H1 (cell line): ENCODE measurements around the gene CDYL. TPM values are rescaled to one million over a fixed set of nuclear protein-coding genes. Genes with fewer than 3 reads are reported as not detected.

Experiments used
- CTCF ChIA-PET: fragments of 300-600 bp; sonication (Branson Sonifier 250); formaldehyde crosslinking; loops from one replicate; lab custom pipeline; 2021; ENCODE audit not compliant: partially characterized antibody; lab: Charles Lee
- POLR2A ChIA-PET: fragments of 300-600 bp; sonication (Branson Sonifier 250); formaldehyde crosslinking; loops from one replicate; lab custom pipeline; 2021; ENCODE audit warnings: inconsistent platforms; ENCODE audit not compliant: partially characterized antibody; lab: Charles Lee
- DNase-seq, 2 experiments: peaks; one replicate each; pipeline versions ENCODE4 v3.0.0 to v3.0.0-alpha.2; 2010 to 2022; ENCODE audit warnings: low spot score in 2 of 2, low read depth in 1 of 2, mixed read lengths in 1 of 2
- FAIRE-seq: peaks from 2 replicates; lab custom pipeline; 2011; peaks lifted over from hg19 to GRCh38; lab: Jason Lieb, UNC
- H2AFZ ChIP-seq: 2 replicates; pipeline ENCODE4 v1.8.1; 2012; ENCODE audit warnings: low read length, inconsistent platforms
- H2AK5ac ChIP-seq: 2 replicates; pipeline ENCODE4 v1.6.1; 2013; ENCODE audit warnings: low read depth, low read length
- H2BK120ac ChIP-seq: replicated peaks from 2 replicates; pipeline ENCODE3; 2013; ENCODE audit warnings: low read depth, low read length, inconsistent platforms
- H2BK12ac ChIP-seq: 2 replicates; pipeline ENCODE4 v1.6.1; 2013; ENCODE audit warnings: low read depth, low read length
- H2BK15ac ChIP-seq: 2 replicates; pipeline ENCODE4 v1.6.1; 2013; ENCODE audit warnings: low read length
- H2BK20ac ChIP-seq: 2 replicates; pipeline ENCODE4 v1.6.1; 2013; ENCODE audit warnings: low read length
- H2BK5ac ChIP-seq: 2 replicates; pipeline ENCODE4 v1.6.1; 2013; ENCODE audit warnings: low read depth, low read length
- H3K14ac ChIP-seq: 2 replicates; pipeline ENCODE4 v1.6.1; 2013; ENCODE audit warnings: inconsistent platforms; ENCODE audit not compliant: insufficient read length
- H3K18ac ChIP-seq: 2 replicates; pipeline ENCODE4 v1.6.1; 2013; ENCODE audit warnings: low read length; ENCODE audit errors: extremely low read depth
- H3K23ac ChIP-seq: 2 replicates; pipeline ENCODE4 v1.6.1; 2013; ENCODE audit warnings: inconsistent platforms; ENCODE audit not compliant: insufficient read length
- H3K23me2 ChIP-seq: 2 replicates; pipeline ENCODE4 v1.6.1; 2013; ENCODE audit warnings: low read depth, low read length
- H3K27ac ChIP-seq: 2 replicates; pipeline ENCODE4 v1.6.1; 2011; ENCODE audit warnings: low read depth, low read length, inconsistent platforms
- H3K27me3 ChIP-seq, 4 experiments: replicated peaks in 1 of 4; 1 replicate in 1 of 4; 2 replicates in 3 of 4; pipeline versions ENCODE4 v1.6.1 to v1.8.1; 2011 to 2013; ENCODE audit warnings: low read length in 3 of 4, mild to moderate bottlenecking in 3 of 4, inconsistent platforms in 2 of 4, mixed read lengths in 2 of 4, moderate library complexity in 1 of 4; ENCODE audit not compliant: control insufficient read depth in 3 of 4, insufficient read depth in 3 of 4; ENCODE audit errors: extremely low read depth in 1 of 4
- H3K36me3 ChIP-seq, 4 experiments: 2 replicates each; pipeline versions ENCODE4 v1.6.1 to v1.8.1; 2011 to 2013; ENCODE audit warnings: mild to moderate bottlenecking in 4 of 4, low read length in 3 of 4, moderate library complexity in 2 of 4, control low read depth in 1 of 4, inconsistent platforms in 1 of 4; ENCODE audit not compliant: insufficient read depth in 4 of 4, control insufficient read depth in 2 of 4
- H3K4ac ChIP-seq: replicated peaks from 2 replicates; pipeline ENCODE3; 2013; ENCODE audit warnings: low read length, low read depth, mixed read lengths, inconsistent platforms; ENCODE audit not compliant: insufficient read length
- H3K4me1 ChIP-seq, 4 experiments: replicated peaks in 1 of 4; 1 replicate in 1 of 4; 2 replicates in 3 of 4; pipeline versions ENCODE4 v1.6.1 to v1.8.1; 2011 to 2013; ENCODE audit warnings: low read length in 3 of 4, inconsistent platforms in 2 of 4, mixed read lengths in 1 of 4; ENCODE audit not compliant: insufficient read depth in 4 of 4, control insufficient read depth in 3 of 4
- H3K4me2 ChIP-seq, 2 experiments: 2 replicates each; pipeline versions ENCODE4 v1.6.1 to v1.8.1; 2011 to 2013; ENCODE audit warnings: low read depth in 2 of 2, low read length in 2 of 2, control low read depth in 1 of 2, inconsistent platforms in 1 of 2, mild to moderate bottlenecking in 1 of 2; ENCODE audit not compliant: insufficient read depth in 1 of 2
- H3K4me3 ChIP-seq, 4 experiments: fragments of 200-600, 300-600 bp in 1 of 4; sonication (generic), shearing (Covaris generic), sonication (Bioruptor Twin) in 1 of 4; 2 replicates each; pipeline versions ENCODE4 v1.5.1 to v1.8.1; 2011 to 2016; ENCODE audit warnings: low read length in 4 of 4, low read depth in 3 of 4, control low read depth in 2 of 4, inconsistent platforms in 2 of 4, mild to moderate bottlenecking in 2 of 4, mixed read lengths in 1 of 4, moderate library complexity in 1 of 4; ENCODE audit not compliant: insufficient read depth in 2 of 4; ENCODE audit errors: extremely low read depth in 1 of 4
- H3K56ac ChIP-seq: replicated peaks from 2 replicates; pipeline ENCODE3; 2013; ENCODE audit warnings: low read depth, mild to moderate bottlenecking, mixed read lengths, low read length, inconsistent platforms; ENCODE audit not compliant: insufficient read length
- H3K79me1 ChIP-seq: 2 replicates; pipeline ENCODE4 v1.6.1; 2013; ENCODE audit warnings: low read depth, low read length, control low read depth
- H3K79me2 ChIP-seq, 2 experiments: 2 replicates each; pipeline versions ENCODE4 v1.6.1 to v1.8.1; 2012 to 2013; ENCODE audit warnings: low read length in 2 of 2, mild to moderate bottlenecking in 2 of 2, inconsistent platforms in 1 of 2; ENCODE audit not compliant: insufficient read depth in 2 of 2, control insufficient read depth in 1 of 2
- H3K9ac ChIP-seq, 4 experiments: replicated peaks in 1 of 4; 1 replicate in 1 of 4; 2 replicates in 3 of 4; pipeline versions ENCODE4 v1.6.1 to v1.8.1; 2011 to 2013; ENCODE audit warnings: low read depth in 3 of 4, low read length in 3 of 4, control low read depth in 2 of 4, mild to moderate bottlenecking in 2 of 4, moderate library complexity in 2 of 4, inconsistent platforms in 1 of 4; ENCODE audit errors: extremely low read depth in 1 of 4
- H3K9me3 ChIP-seq, 2 experiments: 2 replicates each; pipeline versions ENCODE4 v1.6.1 to v1.8.1; 2012 to 2013; ENCODE audit warnings: mild to moderate bottlenecking in 2 of 2, moderate library complexity in 2 of 2, control low read depth in 1 of 2, inconsistent platforms in 1 of 2, low read depth in 1 of 2, low read length in 1 of 2, mixed read lengths in 1 of 2; ENCODE audit not compliant: insufficient read depth in 2 of 2
- H4K20me1 ChIP-seq, 2 experiments: replicated peaks in 1 of 2; 2 replicates each; pipeline versions ENCODE3 to v1.8.1; 2011 to 2013; ENCODE audit warnings: inconsistent platforms in 2 of 2, low read length in 2 of 2, mild to moderate bottlenecking in 1 of 2; ENCODE audit not compliant: insufficient read depth in 2 of 2, control insufficient read depth in 1 of 2
- H4K5ac ChIP-seq: 2 replicates; pipeline ENCODE4 v1.6.1; 2013; ENCODE audit warnings: low read length, low read depth, mixed read lengths, inconsistent platforms; ENCODE audit not compliant: insufficient read length
- H4K8ac ChIP-seq: 2 replicates; pipeline ENCODE4 v1.8.0; 2013; ENCODE audit warnings: mild to moderate bottlenecking, moderate library complexity, low read length, inconsistent platforms; ENCODE audit not compliant: insufficient read depth; ENCODE audit errors: extremely low read depth
- H4K91ac ChIP-seq: replicated peaks from 2 replicates; pipeline ENCODE3; 2013; ENCODE audit warnings: low read length, mixed read lengths, inconsistent platforms; ENCODE audit not compliant: insufficient read length
- HDAC6 ChIP-seq: IDR thresholded peaks from one replicate; pipeline ENCODE4 v1.7.1; 2012; ENCODE audit warnings: low read depth, mild to moderate bottlenecking, inconsistent platforms, low read length, moderate library complexity
- WGBS, 2 experiments: shearing (Covaris generic) in 1 of 2; methylation state at CpG; one replicate each; pipeline versions ENCODE4 v1.1.6 to v1.1.7; 2013 to 2015; ENCODE audit warnings: low lambda C conversion rate in 2 of 2, mixed read lengths in 2 of 2, inconsistent platforms in 1 of 2, low coverage in 1 of 2, missing lambda C conversion rate in 1 of 2; ENCODE audit not compliant: insufficient replicate concordance in 2 of 2, insufficient coverage in 1 of 2, insufficient read length in 1 of 2; ENCODE audit errors: extremely low coverage in 1 of 2, missing lambda C conversion rate in 1 of 2; 5-methylcytosine and 5-hydroxymethylcytosine counted together
- polyA plus RNA-seq, 7 experiments: library from polyadenylated mRNA; depleted of rRNA in 3 of 7; stranded (reverse) in 5 of 7; unstranded in 2 of 7; fragments of >200 nt in 5 of 7; fragments of 200-250 nt in 2 of 7; gene quantifications; 1 replicate in 5 of 7; 2 replicates in 1 of 7; 4 replicates in 1 of 7; pipeline versions ENCODE4 v1.2.1 to v1.2.3, GENCODE V29; 2011 to 2013; ENCODE audit warnings: missing spikeins in 2 of 7, mixed read lengths in 2 of 7
- total RNA-seq: library from RNA; stranded (reverse); fragmentation: NEBNext Ultra II Directional; extraction: Animal tissue kit (Norgen Biotek cat#: 25700); gene quantifications from 2 replicates; pipeline ENCODE4 v1.2.1, GENCODE V29; 2021

Gene CDYL
- total and polyA plus RNA-seq, 2 of the 8 experiments (the other 6 are each of a cell fraction or from before 2014, with no cell fraction given) = 56.4 to 119 TPM

DNA sequence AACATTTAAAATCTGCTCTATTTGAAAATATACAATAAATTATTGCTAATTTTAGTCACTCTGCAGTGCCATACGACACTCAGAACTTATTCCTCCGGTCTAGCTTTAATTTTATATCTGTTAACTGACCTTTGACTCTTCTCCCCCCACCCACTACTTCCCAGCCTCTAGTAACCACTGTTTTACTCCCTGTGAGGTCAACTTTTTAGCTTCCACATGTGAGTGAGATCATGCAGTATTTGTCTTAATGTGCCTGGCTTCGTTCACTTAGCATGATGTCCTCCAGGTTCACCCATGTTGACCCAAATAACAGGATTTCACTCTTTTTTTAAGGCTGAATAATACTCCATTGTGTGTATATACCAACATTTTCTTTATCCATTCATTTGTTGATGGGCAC lies 146.9 kb downstream of the CDYL start:
- Histone ChIP-seq H3K27me3 (no peaks in the 10 kb centered on the region), H4K5ac (no peak overlapping the region), H3K23ac (no peak overlapping the region), H3K79me2 (peaks cover 3 to 96% of the 10 kb centered on the region in 2 experiments; a peak in 3 of 4 replicates), H3K14ac (no peak overlapping the region), H3K4me2 (no peak overlapping the region), H2AK5ac (no peak overlapping the region), H4K91ac (no peak overlapping the region), H3K18ac (no peak overlapping the region), H4K20me1 (peaks cover 19 to 21% of the 10 kb centered on the region in 2 experiments), H2BK20ac (no peak overlapping the region), H3K56ac (no peak overlapping the region), H3K4me3 (no peak overlapping the region), H2BK5ac (no peak overlapping the region), H3K36me3 (no peaks in the 10 kb centered on the region), H3K23me2 (no peaks in the 10 kb centered on the region), H2BK12ac (no peak overlapping the region), H3K9ac (no peak overlapping the region), H3K4ac (no peak overlapping the region), H4K8ac (no peak overlapping the region), H3K4me1 (peaks cover 2 to 20% (median 18%) of the 10 kb centered on the region in 4 experiments; a peak in 6 of 7 replicates), H2BK120ac (no peak overlapping the region)
- POLR2A ChIA-PET = no interaction called here
- no peak for DNase-seq
- TF ChIP-seq HDAC6 = no peak
- TF ChIP-seq, all 59 proteins: peak for 0
- Histone ChIP-seq H2AFZ (no peak overlapping the region), H2BK15ac (no peak overlapping the region), H3K27ac (no peak overlapping the region), H3K9me3 (no peaks in the 10 kb centered on the region), H3K79me1 (peaks cover 12% of the 10 kb centered on the region)
- CTCF ChIA-PET = interaction anchor here (1.0 to 1.4 kb wide), 2 partner anchors 14 to 16 kb away, joined by 3 read pairs; no protein-coding TSS in a partner anchor
- no peak for FAIRE-seq
- 66% methylated on average over 3 of the region's 3 CpGs; no CpG with 5 or more reads in 1 of the 2 experiments for WGBS, 2 experiments
